ENCODE data around the gene ZFP3.
"Not testable (repeated sequence)": the region's sequence is repeated elsewhere in the genome, so short reads cannot be mapped to it uniquely, and the experiment has no call there.

The ZFP3 gene

DNA sequence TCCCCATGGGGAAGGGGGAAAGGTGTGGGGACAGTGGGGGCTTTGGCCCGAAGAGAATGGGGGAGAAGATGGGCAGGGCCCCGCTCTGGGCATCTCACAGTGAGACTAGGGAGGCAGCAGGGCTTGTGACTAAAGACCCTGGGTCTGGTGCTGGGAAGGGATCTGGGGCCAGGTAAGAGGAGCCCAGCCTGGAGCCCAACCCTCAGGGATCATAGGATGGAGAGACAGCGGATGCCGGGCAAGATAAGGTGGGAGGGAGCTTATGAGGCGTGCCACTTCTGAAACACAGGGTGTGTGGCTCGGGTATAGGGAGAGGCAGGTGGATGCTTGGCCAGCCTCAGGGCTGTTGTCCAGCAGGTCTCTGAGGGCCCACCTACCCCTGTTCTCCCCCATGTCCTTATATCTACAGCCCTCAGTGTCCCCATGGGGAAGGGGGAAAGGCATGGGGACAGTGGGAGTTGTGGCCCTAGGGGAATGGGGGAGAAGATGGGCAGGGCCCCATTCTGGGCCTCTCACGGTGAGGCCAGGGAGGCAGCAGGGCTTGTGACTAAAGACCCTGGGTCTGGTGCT, 53.0 kb downstream of the ZFP3 start:
- Histone ChIP-seq H3K9me3 (ENCODE audit: control insufficient read depth in 1 of 2, low read length in 2 of 2) (no peaks in the 10 kb centered on the region), H3K27me3 (ENCODE audit: control insufficient read depth in 1 of 2, insufficient read depth in 2 of 2, low read length in 2 of 2) (no peaks in the 10 kb centered on the region), H3K4me1 (ENCODE audit: control insufficient read depth in 1 of 2, insufficient read depth in 2 of 2, low read length in 2 of 2) (no peaks in the 10 kb centered on the region), H3K4me3 (ENCODE audit: low read depth in 1 of 2, low read length in 2 of 2) (no peak overlapping the region), H3K36me3 (ENCODE audit: control insufficient read depth in 1 of 2, insufficient read depth in 2 of 2, low read length in 2 of 2) (no peaks in the 10 kb centered on the region), H3K27ac (ENCODE audit: low read depth, low read length) (no peak overlapping the region), H3K9ac (ENCODE audit: low read depth in 1 of 2, low read length in 2 of 2) (no peak overlapping the region)

GRCh38 chr17:5131799-5132502, 53.7 kb downstream of the ZFP3 start:
- not testable (repeated sequence) for H3K9ac ChIP-seq (ENCODE audit: low read depth in 1 of 2, low read length in 2 of 2); H3K36me3 ChIP-seq (ENCODE audit: control insufficient read depth in 1 of 2, insufficient read depth in 2 of 2, low read length in 2 of 2); H3K27me3 ChIP-seq (ENCODE audit: control insufficient read depth in 1 of 2, insufficient read depth in 2 of 2, low read length in 2 of 2); H3K4me3 ChIP-seq (ENCODE audit: low read depth in 1 of 2, low read length in 2 of 2); H3K9me3 ChIP-seq (ENCODE audit: control insufficient read depth in 1 of 2, low read length in 2 of 2); H3K27ac ChIP-seq (ENCODE audit: low read depth, low read length); H3K4me1 ChIP-seq (ENCODE audit: control insufficient read depth in 1 of 2, insufficient read depth in 2 of 2, low read length in 2 of 2)

GRCh38 chr17:5132503-5133225, 54.4 kb downstream of the ZFP3 start:
- not testable (repeated sequence) for H3K27me3 ChIP-seq (ENCODE audit: control insufficient read depth in 1 of 2, insufficient read depth in 2 of 2, low read length in 2 of 2); H3K9ac ChIP-seq (ENCODE audit: low read depth in 1 of 2, low read length in 2 of 2); H3K4me1 ChIP-seq (ENCODE audit: control insufficient read depth in 1 of 2, insufficient read depth in 2 of 2, low read length in 2 of 2); H3K36me3 ChIP-seq (ENCODE audit: control insufficient read depth in 1 of 2, insufficient read depth in 2 of 2, low read length in 2 of 2); H3K27ac ChIP-seq (ENCODE audit: low read depth, low read length); H3K4me3 ChIP-seq (ENCODE audit: low read depth in 1 of 2, low read length in 2 of 2); H3K9me3 ChIP-seq (ENCODE audit: control insufficient read depth in 1 of 2, low read length in 2 of 2)

DNA sequence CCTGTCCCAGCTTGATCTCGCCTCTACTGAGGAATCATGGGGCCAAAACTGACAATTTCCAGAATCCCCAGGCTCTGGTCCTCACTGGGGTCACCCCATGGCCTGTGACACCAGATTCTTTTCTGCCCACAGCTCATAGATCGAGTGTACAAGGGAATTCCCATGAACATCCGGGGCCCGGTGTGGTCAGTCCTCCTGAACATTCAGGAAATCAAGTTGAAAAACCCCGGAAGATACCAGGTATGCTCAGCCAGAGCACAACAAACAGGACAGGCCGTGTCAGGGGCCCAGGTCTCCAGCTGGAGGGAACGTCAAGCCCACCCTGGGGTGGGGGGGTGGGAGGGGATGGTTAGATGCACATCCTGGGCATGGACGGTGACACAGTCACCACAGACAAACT, 55.0 kb downstream of the ZFP3 start:
- Histone ChIP-seq H3K27ac (ENCODE audit: low read depth, low read length) (no peak overlapping the region), H3K36me3 (ENCODE audit: control insufficient read depth in 1 of 2, insufficient read depth in 2 of 2, low read length in 2 of 2) (no peaks in the 10 kb centered on the region), H3K27me3 (ENCODE audit: control insufficient read depth in 1 of 2, insufficient read depth in 2 of 2, low read length in 2 of 2) (no peaks in the 10 kb centered on the region), H3K9me3 (ENCODE audit: control insufficient read depth in 1 of 2, low read length in 2 of 2) (no peaks in the 10 kb centered on the region), H3K4me3 (ENCODE audit: low read depth in 1 of 2, low read length in 2 of 2) (no peak overlapping the region), H3K9ac (ENCODE audit: low read depth in 1 of 2, low read length in 2 of 2) (no peak overlapping the region), H3K4me1 (ENCODE audit: control insufficient read depth in 1 of 2, insufficient read depth in 2 of 2, low read length in 2 of 2) (no peaks in the 10 kb centered on the region)

DNA sequence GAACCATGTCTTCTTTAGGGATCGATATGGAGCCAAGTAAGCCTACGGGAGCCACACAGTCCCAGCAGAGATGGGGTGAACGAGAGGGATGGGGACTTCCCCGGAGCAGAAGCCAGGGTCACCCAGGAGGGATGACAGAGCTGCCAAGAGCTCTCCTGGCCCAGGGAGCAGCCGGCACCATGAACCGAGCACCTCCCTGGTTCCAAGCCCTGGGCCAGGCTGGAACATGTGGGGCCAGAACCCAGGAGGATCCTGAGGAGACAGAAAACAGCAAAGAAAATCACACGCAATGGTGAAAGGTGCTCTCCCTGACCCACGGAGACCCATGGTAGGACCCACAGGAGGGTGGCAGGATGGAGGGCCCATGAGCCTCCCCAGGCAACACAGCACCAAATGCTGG, 55.7 kb downstream of the ZFP3 start:
- not testable (repeated sequence) for H3K4me1 ChIP-seq (ENCODE audit: control insufficient read depth in 1 of 2, insufficient read depth in 2 of 2, low read length in 2 of 2); H3K36me3 ChIP-seq (ENCODE audit: control insufficient read depth in 1 of 2, insufficient read depth in 2 of 2, low read length in 2 of 2); H3K27me3 ChIP-seq (ENCODE audit: control insufficient read depth in 1 of 2, insufficient read depth in 2 of 2, low read length in 2 of 2); H3K9ac ChIP-seq (ENCODE audit: low read depth in 1 of 2, low read length in 2 of 2); H3K9me3 ChIP-seq (ENCODE audit: control insufficient read depth in 1 of 2, low read length in 2 of 2); H3K4me3 ChIP-seq (ENCODE audit: low read depth in 1 of 2, low read length in 2 of 2); H3K27ac ChIP-seq (ENCODE audit: low read depth, low read length)

DNA sequence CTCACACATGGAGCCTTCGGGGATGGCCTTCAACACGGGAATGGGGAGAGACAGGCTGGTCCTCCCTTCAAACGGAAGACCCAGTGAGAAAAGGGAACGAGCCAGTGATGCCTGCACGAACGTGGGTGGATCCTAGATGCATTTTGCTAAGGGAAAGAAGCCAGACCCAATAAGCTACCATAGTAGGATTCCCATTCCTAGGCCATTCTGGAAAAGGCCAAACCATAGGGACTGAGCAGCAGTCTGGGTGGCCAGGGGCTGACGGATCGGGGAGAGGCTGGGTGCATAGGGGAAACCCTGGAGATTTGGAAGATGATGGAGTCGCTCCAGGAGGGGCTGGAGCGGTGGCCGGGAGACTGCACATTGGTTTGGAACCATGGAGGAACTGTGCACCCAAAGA, 56.3 kb downstream of the ZFP3 start:
- H3K36me3 ChIP-seq (ENCODE audit: control insufficient read depth in 1 of 2, insufficient read depth in 2 of 2, low read length in 2 of 2); H3K4me1 ChIP-seq (ENCODE audit: control insufficient read depth in 1 of 2, insufficient read depth in 2 of 2, low read length in 2 of 2); H3K27me3 ChIP-seq (ENCODE audit: control insufficient read depth in 1 of 2, insufficient read depth in 2 of 2, low read length in 2 of 2); H3K27ac ChIP-seq (ENCODE audit: low read depth, low read length); H3K9ac ChIP-seq (ENCODE audit: low read depth in 1 of 2, low read length in 2 of 2); H3K9me3 ChIP-seq (ENCODE audit: control insufficient read depth in 1 of 2, low read length in 2 of 2); H3K4me3 ChIP-seq (ENCODE audit: low read depth in 1 of 2, low read length in 2 of 2): not testable (repeated sequence)

DNA sequence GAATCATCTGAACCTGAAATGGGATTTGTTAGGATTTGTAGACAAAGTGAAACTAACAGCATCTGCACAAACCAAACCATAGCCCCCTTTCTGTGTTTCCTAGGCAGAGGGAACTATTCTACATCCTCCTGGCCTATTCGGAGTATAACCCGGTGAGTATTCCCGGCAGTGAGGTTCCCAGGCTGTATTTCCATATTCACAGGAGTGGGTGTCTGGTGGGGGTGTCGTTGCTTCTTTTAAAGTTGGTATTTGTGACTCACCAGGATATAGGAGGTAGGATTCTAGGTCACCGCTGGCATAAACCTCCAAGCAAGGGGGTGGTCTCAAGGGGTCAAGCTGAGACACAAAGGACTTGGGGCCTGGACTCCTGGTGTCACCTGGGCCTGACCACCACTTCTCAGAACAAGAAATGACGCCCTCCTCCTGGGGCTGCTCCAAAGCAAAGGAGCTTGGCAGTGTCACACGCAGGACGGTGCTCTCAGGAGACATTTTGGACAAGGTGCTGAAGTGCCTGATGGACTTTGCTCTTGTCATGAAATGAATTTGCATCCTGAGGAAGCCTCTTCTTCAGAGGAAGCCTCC, 57.0 kb downstream of the ZFP3 start:
- H3K27me3 ChIP-seq (ENCODE audit: control insufficient read depth in 1 of 2, insufficient read depth in 2 of 2, low read length in 2 of 2); H3K4me3 ChIP-seq (ENCODE audit: low read depth in 1 of 2, low read length in 2 of 2); H3K4me1 ChIP-seq (ENCODE audit: control insufficient read depth in 1 of 2, insufficient read depth in 2 of 2, low read length in 2 of 2); H3K36me3 ChIP-seq (ENCODE audit: control insufficient read depth in 1 of 2, insufficient read depth in 2 of 2, low read length in 2 of 2); H3K9me3 ChIP-seq (ENCODE audit: control insufficient read depth in 1 of 2, low read length in 2 of 2); H3K27ac ChIP-seq (ENCODE audit: low read depth, low read length); H3K9ac ChIP-seq (ENCODE audit: low read depth in 1 of 2, low read length in 2 of 2): not testable (repeated sequence)

GRCh38 chr17:5135726-5136579, 57.7 kb downstream of the ZFP3 start:
- Histone ChIP-seq H3K36me3 (ENCODE audit: control insufficient read depth in 1 of 2, insufficient read depth in 2 of 2, low read length in 2 of 2) (no peaks in the 10 kb centered on the region), H3K4me1 (ENCODE audit: control insufficient read depth in 1 of 2, insufficient read depth in 2 of 2, low read length in 2 of 2) (no peaks in the 10 kb centered on the region)

GRCh38 chr17:5136580-5137412, 58.5 kb downstream of the ZFP3 start:
- not testable (repeated sequence) for H3K4me1 ChIP-seq (ENCODE audit: control insufficient read depth in 1 of 2, insufficient read depth in 2 of 2, low read length in 2 of 2); H3K9ac ChIP-seq (ENCODE audit: low read depth in 1 of 2, low read length in 2 of 2)

More at GRCh38 chr17:5135726-5136579, 57.7 kb downstream of the ZFP3 start:
- Histone ChIP-seq H3K9ac (ENCODE audit: low read depth in 1 of 2, low read length in 2 of 2) (no peak overlapping the region), H3K9me3 (ENCODE audit: control insufficient read depth in 1 of 2, low read length in 2 of 2) (no peaks in the 10 kb centered on the region), H3K27me3 (ENCODE audit: control insufficient read depth in 1 of 2, insufficient read depth in 2 of 2, low read length in 2 of 2) (no peaks in the 10 kb centered on the region), H3K27ac (ENCODE audit: low read depth, low read length) (no peak overlapping the region), H3K4me3 (ENCODE audit: low read depth in 1 of 2, low read length in 2 of 2) (no peak overlapping the region)

More at GRCh38 chr17:5136580-5137412, 58.5 kb downstream of the ZFP3 start:
- not testable (repeated sequence) for H3K4me3 ChIP-seq (ENCODE audit: low read depth in 1 of 2, low read length in 2 of 2); H3K9me3 ChIP-seq (ENCODE audit: control insufficient read depth in 1 of 2, low read length in 2 of 2); H3K36me3 ChIP-seq (ENCODE audit: control insufficient read depth in 1 of 2, insufficient read depth in 2 of 2, low read length in 2 of 2); H3K27ac ChIP-seq (ENCODE audit: low read depth, low read length); H3K27me3 ChIP-seq (ENCODE audit: control insufficient read depth in 1 of 2, insufficient read depth in 2 of 2, low read length in 2 of 2)

All from duodenal mucosa (tissue), 2 donors.